Ramos (cell line): ENCODE measurements around the gene MORF4L2.
"Not testable (repeated sequence)": the region's sequence is repeated elsewhere in the genome, so short reads cannot be mapped to it uniquely, and the experiment has no call there.

Experiments
- in situ Hi-C: fragments of 300-500 bp; cut with MboI; formaldehyde crosslinking; loops from one replicate; pipeline ENCODE4 v1.14.3; 2022; ENCODE audit warnings: low sequenced_read_pairs; ENCODE audit not compliant: unreplicated experiment

Gene MORF4L2

DNA sequence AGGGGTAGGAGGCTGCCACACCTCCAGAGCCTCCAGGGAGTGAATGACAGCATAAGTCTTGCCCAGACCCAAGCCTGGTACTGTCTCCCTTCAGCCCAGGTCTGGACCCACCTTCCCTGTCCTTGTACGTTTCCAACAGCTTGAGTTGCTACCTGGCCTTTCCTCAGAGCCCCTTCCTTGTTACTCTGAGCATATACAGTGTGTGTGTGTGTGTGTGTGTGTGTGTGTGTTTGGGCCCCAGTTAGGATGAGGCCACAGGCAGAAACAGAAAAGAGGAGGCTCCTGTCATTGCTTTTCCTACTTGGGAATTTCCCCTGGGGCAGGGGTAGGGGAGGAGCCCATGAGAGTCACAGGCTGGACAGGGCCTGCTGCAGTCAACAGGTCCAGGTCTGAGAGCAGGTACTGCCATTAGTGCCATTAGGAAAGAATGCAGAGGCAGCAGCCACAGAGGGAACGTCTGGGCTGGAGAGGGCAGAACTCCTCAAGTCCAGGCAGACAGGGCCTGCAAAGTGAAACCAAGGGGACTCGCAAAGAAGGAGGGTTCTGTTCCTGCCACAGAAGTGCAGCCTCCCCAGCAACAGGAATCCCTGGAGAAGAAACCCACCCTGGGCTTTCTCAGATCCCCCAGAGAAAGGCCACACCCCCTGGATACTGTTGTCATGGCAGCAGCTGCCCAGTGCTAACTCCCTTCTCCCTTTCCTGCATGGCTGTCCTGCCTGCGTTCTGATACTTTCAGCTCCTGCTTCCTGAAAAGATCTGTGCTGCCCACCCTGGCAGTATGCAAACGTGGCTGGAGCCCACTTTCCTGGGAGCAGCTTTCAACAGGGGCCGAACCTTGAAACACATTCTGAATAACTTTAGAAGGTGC lies 47.8 kb downstream of the MORF4L2 start:
- in situ Hi-C loops: not testable (repeated sequence)

DNA sequence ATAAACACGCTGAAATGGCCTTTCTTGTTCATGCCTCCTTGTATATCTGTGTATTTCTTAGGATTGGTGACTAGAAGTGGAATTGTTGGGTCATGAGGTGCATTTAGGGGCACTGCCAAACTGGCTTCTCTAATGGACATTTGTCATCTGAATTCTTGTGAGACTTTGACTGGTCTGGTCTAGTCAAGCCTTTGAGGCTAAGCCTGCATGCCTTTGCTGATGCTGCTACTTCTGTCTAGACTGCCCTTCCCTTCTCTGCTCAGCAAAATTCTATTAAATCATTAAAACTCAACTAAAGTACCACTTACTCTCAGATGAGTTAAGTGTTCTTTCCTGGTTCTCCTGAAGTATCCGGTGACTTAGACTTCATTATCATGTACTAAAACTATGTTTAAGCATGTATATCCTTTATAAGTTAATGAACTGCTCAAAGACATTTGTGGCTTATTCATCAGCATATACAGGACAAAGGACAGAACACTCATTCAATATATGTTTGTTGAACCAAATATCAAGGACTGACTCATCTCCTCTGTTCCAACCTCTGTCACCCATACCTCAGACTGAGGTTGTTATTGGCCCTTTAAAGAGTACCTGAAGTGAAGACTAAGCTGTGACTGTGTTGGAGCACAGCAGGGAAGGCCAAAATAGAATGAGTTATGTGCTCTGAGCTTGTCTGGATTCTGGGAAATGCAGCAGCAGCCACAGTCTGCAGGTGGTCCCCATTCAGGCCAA lies 48.7 kb downstream of the MORF4L2 start:
- in situ Hi-C loops: no loop called here

DNA sequence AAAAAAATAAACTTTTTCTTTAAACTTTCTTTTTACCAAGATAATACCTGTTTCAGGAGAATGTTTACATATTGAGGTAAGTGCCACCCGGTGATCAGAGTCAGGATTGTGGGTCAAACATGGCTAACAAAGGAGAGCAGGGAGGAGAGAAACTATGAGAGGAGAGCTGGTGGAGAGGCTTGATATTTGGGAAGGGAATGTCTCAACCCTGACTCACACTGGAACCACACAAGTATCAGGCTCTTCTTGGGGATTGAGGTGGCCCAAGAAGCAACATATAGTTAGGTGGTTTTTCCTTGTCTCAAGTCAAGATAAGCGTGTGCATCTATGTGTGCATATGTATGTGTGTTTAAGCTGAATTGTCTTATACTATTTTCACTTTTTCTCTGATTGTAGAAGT lies 51.1 kb downstream of the MORF4L2 start:
- in situ Hi-C loops: no loop called here

DNA sequence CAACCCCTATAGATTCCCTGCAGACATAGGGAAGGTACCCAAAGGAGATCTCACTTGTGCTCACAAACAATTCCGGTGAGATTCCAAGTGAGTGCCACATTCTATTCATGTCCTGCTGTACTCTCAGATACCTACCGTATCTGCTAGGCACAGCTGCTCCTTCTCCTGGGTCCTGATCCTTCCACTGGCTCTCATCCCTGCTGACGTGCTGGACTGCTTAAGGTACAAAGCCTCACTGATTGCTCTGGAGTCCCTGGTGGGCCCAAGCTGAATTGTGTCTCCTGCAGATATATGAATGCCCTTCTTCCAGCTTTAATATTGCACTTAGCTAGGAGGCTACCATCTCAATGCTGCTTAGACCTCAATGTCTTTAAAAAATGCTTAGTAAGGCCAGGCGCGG lies 55.4 kb downstream of the MORF4L2 start:
- in situ Hi-C loops: no loop called here

DNA sequence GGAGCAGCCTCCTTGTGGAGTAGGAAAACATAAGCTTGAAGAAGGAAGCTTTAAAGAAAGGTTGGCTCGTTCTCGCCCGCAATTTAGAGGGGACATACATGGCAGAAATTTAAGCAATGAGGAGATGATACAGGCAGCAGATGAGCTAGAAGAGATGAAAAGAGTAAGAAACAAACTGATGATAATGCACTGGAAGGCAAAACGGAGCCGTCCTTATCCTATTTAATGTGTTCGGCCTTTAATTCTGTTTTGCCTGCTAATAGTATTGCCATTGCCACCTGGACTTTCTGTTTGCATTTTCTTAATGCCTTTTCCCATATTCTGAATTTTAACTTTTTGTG lies 56.4 kb downstream of the MORF4L2 start:
- in situ Hi-C loops: no loop called here

DNA sequence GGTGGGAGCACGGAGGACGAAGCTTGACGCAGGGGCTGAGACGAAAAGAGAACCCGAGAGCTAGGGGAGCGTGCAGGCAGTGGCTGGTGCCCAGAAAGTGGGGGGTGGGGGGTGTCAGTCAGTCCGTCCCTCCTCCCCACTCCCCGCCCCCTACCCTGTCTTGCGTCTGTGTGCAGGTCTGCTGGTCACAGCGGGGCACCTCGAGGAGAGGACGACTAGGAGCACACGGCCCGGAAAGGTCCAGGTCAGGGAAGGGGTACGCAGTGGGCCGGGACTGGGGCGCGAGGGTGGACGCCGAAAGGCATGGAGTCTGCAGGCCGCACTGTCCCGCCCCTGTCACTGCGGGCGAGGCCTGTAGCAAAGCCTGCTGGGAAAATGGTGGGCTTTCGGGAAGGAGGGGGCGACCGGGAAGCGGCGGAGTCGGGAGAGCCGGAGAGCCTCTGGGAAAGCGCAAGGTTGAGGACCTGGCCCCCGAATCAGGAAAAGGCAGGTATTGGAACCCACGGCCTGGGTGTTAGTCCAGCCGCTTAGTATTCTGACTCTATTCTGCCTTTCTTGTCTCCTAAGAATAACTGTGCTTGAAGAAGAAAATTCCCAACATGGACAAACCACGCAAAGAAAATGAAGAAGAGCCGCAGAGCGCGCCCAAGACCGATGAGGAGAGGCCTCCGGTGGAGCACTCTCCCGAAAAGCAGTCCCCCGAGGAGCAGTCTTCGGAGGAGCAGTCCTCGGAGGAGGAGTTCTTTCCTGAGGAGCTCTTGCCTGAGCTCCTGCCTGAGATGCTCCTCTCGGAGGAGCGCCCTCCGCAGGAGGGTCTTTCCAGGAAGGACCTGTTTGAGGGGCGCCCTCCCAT lies 57.0 kb downstream of the MORF4L2 start:
- in situ Hi-C loops: no loop called here

DNA sequence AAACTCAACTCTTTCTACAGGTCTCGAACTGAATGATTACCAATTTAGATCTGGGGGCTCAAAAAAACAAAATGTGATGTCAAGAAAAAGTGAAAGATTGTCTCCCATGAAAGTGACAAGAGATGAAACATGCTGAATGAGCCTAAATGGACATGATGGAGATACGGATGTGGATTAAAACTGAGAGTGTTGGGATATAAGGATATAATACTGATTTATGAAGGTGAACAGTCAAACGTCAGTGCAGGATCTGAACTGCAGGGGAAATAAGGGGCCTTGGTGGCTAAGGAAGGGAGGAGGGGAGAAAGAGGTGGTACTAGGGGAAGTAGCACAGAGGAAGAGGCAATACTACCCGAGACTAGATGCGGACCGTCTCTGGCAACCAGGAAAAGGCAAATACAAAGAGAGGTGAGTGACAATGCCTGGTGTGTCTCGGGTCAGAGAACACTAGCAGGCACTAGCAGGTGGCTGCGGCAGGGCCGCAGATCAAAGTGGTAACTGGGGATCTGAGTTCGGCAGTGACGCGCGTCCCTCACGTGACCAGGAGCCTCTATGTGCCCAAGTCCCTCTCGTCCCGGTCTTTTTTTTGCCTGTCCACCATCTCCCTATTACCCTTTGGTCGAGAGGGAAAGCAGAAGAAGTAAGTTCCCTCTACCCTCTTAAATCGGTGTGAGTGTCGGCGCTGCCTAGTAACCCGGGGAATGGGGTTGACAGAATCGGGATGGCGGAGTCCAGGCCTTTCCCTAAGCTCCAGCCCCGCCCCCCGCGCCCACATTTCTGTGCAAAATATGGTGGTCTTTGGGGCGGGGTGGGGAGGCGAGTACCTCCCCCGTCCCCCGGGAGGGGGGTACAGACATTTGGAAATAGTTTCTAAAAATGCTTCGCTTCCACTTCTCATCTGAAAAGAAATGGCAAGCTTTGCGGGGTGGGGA lies 57.8 kb downstream of the MORF4L2 start, which contains the start of gene TCEAL1:
Gene TCEAL1, plus strand, starts transcription at position 590 of the 932 bp plus-strand sequence. CDS start 942 bp downstream, outside the sequence.
- in situ Hi-C loops: no loop called here

DNA sequence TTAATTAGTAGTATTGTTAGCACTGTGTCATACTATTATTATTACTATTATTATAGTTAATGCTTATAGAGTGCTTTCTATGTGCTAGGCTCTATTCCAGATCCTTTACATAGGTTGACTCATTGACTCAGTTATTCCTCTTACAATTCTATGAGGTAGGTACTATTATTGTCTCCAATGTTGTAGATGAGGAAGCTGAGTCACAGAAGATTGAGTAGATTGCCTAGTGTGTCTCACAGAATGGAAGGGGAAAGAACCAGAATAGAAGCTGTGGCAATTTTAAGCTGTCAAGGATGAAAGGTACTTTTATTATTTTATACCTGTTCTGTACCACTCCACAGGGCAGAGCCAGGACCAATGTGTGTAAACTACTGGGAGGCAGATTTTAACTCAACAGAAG lies 59.6 kb downstream of the MORF4L2 start:
- in situ Hi-C loops: no loop called here
